Neural progenitor cell (in vitro differentiated cells): ENCODE results near the gene PCSK9.

Experiments
- CTCF ChIP-seq: fragments of 200-600 bp; sonication (generic); IDR thresholded peaks from 2 replicates; pipeline ENCODE4 v1.5.1; 2017; ENCODE audit warnings: antibody characterized with exemption, mild to moderate bottlenecking
- EZH2 ChIP-seq: fragments of 200-600 bp; sonication (generic); IDR thresholded peaks from 2 replicates; pipeline ENCODE4 v1.6.1; 2017; ENCODE audit warnings: antibody characterized with exemption, mild to moderate bottlenecking, moderate library complexity

GRCh38 chr1:55055084-55055882 lies 15.9 kb downstream of the PCSK9 start:
- TF ChIP-seq CTCF (no peak), EZH2 (no peak)
